GM12892 (cell line): Measurements from ENCODE around the gene UNC13D.

Experiments used
- POLR2A ChIP-seq: IDR thresholded peaks from 2 replicates; pipeline ENCODE4 v1.6.1; 2011; ENCODE audit warnings: low read depth, low read length, control low read depth
- POLR2AphosphoS5 ChIP-seq: IDR thresholded peaks from 2 replicates; pipeline ENCODE4 v1.6.1; 2011; ENCODE audit warnings: low read depth, low read length, control low read depth

DNA sequence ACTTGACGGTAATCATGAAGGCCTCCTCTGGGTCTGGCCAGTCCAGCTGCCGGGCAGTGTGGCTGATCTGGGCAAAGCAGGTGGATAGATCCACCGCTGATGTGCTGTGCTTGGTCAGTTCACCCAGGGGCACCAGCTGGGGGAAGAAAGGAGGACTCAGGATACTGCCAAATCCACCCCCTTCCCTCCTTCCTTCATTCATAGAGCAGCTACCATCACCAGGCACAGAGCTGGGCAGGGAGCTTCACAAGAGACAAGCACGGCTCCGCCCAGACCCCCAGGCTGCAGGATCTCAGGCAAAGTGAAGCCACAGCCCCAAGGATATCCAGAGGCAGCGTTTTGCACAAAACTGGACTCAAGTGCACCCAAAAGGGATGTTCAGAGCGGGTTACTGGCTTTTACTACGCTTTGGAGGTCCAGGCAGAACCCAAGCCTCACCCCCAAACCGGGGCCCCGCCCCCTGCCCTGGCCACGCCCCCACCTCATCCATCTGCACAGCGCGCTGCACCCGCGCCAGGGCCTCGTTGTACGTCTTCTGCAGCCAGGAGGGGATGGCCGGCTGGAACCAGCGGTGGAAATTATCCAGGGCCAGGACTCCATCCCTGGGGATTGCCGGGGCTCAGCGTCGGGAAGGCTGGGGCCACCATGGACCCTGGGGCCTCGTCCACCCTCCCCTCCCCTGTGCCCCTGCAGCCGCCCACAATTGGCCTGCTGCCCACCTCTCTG lies 9.1 kb downstream of the UNC13D start:
- TF ChIP-seq POLR2A (no peak), POLR2AphosphoS5 (no peak)
